NCI-H2081 treated with DMSO at 0.1 percent for 48 hours (cell line): Measurements from ENCODE around the gene MSX1.

Experiments
- DNase-seq: peaks from one replicate; lab custom pipeline; 2025; lab: John Stamatoyannopoulos, UW

Gene MSX1

DNA sequence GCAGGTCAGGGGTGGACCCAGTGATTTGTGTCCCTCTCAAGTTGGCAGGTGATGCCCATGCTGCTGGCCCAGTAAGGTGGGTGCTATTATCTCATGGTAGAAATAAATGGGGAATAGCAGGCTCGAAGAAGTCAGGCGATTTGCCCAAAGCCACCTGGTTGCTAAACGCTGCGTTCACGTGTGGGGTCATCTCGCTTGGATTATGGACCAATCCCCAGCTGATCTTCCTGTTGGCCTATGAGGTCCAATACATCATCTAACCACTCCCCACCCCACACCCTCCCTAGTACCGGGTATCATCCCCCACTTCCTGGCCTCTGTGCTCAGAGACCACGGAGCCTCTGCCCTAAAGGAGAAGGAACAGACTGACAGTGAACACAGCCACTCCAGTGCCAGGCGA lies 18.3 kb upstream of the MSX1 start:
- no peak for DNase-seq

DNA sequence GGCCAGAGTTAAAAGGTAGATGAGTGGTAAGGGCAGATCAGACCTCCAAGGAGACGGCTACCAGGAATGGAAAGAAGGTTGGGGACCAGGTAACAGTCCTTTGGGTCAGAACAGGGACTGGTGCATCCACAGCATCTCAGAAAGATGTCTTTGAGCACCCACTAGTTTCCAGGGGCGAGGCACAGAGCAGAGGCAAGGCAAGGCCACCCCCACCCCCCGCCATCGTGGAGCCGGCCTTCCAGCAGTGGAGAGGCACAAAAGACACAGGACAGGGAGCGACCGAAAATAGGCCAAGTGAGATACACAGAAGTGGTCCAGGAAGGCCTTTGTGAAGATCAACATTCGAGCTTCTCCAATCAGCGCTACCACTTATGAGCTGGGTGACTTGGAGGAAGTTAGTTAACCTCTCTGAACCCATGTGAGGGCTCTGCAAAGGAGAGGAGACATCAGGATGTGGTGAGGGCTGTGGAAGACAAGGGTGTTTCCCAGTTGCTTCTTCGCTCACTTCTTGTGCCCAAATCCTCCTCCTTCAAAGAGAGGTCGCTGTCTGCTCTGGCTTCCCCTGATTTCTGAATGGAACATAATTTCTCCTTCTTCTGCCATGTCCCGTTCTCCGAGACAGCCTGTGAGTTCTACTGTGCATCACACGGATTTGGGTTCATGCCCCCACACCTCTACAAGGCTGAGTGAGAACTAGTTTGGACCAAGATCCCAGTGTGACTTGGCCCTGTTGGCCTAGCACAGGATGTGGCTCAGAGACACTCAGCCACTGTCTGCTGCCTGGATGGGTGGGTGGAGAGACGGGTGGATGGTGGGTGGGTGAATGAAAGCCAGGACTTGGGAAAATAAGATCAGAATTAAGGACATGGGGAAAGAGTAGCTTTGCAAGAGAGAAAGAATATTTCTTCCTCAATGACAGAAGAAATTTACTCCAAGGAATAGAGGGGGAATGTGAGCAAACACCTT lies 16.7 kb upstream of the MSX1 start:
- DNase-seq, result no peak

DNA sequence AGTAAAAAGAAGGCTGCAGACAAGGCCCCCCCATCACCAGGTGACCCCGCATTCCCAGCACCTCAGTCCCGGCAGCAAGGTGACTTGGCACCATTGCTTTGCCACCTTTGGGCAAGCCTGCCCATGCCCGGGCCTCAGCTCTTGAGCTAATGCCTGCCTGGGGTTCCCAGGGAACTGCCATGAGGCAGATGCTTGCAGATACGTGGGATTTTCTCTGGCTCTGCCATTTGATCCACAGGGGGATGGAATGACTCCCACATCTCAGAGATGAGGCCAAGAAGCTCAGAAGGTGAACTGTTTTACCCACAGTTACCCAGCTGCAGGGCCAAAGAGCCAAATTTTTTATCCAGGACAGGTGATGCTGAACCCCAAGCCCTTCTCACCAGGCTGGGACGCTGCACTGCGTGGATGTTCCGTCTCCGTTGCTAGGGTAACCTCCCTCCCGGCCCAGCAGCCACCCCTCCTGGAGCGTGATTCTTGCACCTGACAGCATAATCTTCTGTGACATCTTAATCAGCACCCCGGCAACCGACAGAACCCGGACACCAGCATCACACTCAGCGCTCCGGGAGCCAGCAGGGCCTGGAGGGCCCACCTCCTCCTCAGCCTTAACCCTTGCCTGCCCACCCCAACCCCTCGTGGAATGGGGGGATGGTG lies 15.7 kb upstream of the MSX1 start:
- no peak for DNase-seq

DNA sequence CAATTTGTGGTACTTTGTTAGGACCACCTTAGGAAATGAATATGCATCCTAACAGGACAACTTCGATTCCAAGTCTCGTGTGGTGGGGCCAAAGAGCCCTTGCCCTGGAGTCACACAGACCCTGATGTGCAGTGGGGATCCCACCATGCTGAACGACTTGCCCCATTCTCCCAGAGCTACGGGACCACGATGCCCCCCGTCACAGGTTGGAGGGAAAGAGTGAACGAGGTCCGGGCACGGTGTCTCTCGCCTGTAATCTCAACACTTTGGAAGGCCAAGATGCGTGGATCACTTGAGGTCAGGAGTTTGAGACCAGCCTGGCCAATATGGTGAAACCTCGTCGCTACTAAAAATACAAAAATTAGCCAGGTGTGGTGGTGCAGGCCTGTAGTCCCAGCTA lies 14.4 kb upstream of the MSX1 start:
- DNase-seq, result no peak

DNA sequence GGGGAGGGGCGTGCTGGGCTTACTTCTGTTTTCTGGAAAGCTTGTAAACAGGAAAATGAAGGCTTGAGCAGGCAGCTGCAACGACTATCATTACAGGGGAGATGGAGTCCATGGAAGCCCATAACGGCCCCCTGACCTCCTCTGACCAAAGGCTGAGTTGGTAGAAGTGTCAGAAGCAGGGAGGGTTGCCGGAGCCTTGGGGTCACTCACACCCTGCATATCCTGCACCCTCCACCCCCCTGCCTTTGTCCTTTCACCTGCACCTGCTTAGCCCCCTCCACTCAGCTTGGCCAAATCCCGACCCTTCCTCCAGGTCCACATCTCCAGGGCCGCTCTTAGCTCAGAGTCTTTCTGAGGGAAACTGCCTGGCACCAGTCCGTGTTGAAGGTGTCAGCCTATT lies 12.5 kb upstream of the MSX1 start:
- no peak for DNase-seq

DNA sequence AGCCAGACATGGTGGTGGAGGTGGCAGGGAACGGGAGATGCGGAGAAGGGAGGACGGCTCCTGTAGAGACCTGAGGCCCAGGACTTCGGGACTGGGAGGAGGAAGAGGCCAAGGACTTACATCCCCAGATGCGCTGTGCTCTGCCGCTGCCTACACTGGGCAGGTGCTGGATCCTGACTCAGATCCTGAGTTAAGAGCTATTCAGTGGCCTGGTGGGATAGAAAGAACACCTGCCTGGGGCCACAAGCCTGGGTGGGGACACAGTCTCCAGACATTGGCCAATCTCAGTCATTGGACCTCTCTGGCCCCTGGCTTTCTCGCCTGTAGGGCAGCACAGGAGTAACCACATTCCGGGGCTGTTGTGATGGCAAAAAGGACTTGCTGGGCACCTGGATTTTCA lies 10.9 kb upstream of the MSX1 start:
- DNase-seq, result no peak

DNA sequence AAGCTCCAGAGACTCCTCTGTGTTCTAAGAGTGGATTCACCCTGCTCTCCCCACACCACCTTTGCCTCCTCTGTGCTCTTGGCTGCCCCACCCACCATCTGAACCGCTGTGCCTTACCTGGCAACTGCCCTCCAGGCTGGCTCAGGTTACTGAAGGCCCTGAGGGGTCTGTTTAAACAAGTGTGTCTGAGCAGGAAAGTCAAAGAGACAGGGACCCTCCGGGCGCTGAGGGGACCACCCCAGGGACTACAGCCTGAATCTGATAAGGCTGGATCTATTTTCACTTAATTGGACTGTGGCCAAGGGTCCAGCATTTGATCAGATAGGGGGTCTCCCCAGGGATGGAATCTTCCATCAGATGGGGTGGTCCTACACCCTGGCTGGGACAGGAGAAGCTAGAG lies 10.4 kb upstream of the MSX1 start:
- no peak for DNase-seq

DNA sequence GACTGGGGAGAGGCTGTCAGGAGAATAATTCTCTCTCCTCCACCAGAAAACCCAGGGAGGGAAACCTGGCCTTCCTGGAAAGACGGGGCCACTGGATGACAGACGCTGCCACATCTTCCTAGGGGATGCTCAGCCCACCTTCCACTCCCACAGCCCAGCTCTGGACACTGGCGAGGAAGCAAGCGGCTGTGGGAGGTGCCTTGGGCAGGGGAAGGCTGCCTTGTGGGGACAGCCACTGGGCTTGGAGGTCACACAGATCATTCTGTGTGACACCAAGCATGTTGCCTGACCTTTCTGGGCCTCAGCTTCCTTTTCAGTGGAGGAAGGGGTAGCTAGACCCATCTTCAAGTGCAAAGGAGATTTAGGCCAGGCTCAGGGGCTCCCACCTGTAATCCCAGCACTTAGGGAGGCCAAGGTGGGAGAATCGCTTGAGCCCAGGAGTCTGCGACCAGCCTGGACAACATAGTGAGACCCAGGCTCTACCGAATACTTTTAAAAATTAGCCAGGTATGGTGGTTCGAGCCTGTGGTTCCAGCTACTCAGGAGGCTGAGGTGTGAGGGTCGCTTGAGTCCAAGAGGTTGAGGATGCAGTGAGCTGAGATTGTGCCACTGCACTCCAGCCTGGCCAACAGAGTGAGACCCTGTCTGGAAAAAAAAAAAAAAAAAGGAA lies 9.8 kb upstream of the MSX1 start:
- DNase-seq, result no peak

DNA sequence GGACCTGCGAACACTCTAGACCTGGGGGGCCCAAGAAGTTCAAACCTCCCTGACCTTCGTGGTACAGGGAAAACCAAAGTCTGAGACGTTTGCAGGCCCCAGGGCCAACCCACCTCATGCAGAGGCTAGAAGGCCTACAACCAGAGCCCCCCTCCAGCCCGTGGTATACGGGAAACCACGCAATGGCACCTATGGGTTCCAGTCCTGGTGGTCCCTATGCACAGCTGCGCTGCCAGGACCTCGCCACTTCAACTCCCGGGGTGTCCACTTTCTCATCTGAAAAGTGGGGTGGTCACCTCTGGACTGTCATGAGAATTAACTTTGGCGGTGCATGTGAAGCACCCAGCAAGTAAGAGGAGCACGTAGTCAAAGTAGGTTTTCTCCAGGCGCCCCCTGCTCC lies 8.4 kb upstream of the MSX1 start:
- DNase-seq, result no peak

DNA sequence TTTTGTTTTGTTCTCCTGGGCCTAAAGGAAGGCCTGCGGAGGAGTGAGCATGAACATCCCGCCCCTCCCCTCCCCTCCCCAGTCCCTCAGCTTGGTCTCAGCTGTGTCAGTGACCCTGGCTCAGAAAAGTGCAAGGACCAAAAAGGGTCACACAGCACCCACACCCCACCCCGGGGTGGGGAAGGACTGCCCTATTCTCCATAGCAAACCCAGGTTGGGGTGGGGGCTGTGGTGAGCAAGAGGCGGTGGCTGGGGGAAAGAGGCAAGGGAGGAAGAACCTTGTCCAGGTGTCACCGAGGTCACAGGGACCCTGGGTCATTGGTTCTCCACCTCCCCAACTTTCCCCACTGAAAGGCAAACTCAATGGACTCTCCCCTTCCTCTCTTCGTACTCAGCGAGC lies 7.6 kb upstream of the MSX1 start:
- DNase-seq, result no peak

DNA sequence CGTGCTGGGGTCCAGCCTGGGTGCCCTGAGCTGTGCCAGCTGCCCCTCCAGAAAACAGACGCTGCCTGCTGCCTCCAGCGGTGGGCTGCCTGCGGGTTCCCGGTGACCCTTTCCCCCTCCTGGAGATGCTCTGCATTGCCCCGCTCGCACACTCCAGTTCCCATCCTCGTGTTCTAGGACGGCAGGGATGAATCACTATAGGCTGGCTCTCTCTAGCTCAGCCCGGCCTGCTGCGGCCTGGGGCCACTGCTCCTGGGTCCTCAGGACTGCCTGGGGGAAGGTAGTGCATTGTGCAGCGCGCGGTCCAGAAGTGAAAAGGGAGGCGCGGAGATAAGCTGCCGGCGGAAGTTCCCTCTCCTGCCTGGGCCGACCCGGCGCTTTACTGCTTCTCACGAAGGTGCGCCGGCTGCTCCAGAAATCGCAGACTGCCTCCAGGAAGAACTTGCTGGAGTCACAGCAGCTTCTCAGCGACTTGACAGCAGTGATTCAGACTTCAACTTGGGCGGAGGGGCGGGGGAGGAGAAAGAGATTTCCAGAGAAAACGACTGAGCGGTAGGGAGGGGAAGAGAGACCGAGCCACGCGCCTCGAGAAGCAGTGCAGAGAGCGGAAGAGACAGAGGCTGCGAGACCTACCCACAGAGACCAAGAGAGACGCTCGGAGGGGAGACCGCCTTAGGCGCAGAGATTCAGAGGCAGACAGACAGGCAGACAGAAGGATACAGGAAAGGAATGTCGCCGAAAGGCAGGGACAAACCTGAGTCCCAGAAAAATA lies 6.7 kb upstream of the MSX1 start:
- no peak for DNase-seq

DNA sequence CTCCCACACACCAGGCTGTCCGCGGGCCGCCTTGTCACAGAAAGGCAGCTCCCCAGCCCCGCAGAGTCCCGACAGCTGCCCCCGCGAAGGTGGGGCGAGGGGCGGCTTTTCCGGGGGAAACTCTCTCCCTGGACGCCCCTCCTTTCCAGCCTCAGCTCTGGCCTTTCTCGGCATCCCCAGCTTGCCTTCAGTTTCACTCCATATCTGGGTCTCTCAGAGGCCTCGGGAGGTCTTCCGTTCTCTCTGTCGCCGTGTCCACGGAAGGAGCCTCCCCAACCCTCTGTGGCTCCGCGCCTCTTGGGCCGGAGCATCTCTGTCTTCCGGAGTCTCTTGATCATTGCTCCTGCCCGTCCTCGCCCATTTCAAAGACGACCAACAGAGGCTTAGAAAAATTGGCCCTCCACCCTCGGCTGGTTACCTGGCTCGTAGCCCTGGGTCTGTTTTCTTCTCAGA lies 6.1 kb upstream of the MSX1 start:
- no peak for DNase-seq

DNA sequence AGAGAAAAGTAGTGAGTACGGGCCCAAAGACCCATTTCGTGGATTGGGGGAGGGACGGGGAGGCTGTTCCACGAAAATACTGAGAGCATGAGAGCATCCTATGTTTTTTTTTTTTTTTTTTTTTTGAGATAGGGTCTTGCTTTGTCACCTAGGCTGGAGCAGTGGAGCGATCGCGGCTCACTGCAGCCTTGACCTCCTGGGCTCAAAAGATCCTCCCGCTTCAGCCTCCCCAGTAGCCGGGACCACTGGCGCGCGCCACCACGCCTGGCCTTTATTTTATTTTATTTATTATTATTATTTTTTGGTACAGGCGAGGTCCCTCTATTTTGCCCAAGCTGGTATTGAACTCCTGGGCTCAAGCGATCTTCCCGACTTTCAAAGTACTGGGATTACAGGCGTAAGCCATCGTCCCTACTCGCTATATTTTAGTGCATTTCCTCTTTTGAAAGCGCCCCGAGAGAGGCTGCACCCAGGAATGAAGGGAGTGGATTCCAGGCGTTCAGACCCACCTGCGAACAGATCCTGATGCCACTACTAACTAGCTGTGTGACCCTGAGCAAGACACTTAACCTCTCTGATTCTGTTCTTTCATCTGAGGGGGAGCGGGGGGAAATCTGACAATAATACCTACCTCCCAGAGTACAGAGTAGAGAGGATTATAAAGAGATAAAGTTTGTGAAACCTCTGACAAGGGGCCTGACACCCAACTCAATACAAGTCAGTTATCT lies 5.4 kb upstream of the MSX1 start:
- DNase-seq, result no peak

DNA sequence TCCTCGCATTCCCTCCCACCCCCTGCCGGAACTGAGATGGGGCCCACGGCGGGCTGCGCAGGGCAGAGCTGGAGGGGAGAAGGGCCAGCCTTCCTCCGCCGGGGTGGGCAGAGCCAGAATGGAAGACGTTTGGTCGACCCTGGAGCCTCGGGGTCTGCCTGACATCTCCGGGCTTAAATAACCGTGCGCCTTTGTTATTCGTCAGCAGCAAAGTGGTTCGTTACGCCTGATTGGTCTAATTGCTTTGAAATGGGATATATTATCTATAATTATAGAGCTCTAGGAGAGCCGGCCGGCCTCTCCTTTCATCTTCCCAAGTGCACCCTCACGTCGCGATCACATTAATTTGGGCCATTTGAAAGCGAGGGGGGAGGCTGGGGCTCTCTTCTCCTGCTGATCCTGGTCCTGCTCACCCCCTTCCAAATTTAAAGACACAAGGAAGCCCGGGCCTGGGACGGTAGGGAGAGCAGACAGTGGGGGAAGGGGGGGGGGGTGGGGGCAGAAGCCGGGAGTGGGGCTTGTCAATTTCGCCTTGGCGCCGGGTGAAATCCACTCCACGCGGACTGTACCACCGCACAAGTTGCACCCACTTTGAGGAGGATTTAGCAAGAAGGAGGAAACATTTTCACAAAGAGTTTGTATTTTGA lies 4.7 kb upstream of the MSX1 start:
- no peak for DNase-seq

DNA sequence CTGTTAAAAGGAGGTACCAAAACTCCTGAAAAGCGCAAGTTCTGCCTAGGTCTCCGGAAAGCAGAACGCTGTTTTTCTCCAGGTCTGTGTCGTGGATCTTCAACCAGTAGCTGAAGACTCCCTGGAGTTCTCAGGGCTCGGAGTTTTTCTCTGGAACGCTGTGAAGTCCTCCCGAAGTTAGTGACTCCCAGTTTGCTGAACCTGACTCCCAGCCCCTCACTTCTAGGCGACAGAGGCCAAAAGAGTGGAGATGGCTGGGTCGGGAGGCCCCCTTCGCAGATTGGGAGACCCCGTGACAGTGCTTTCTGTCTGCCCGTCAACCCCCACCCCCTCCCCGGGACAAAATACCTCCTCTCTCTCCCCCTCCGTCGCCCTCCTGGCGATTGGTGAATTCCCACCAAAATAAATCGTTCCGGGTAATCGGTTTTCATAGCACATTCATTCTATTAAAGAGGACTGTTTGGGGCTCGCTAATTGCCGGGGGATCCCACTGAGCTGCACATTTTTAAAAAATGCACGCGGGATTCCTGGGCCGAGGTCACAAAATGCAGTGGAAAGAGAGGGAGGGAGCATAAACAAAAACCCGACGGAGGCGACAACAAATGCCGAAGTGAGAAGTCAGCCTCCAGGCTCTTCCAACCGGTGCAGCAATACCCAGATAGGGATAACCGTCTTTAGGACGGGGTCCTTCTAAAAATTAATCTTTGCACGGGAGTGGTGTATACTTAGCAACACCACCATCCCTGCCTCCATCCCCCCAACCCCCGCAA lies 4.0 kb upstream of the MSX1 start:
- no peak for DNase-seq

DNA sequence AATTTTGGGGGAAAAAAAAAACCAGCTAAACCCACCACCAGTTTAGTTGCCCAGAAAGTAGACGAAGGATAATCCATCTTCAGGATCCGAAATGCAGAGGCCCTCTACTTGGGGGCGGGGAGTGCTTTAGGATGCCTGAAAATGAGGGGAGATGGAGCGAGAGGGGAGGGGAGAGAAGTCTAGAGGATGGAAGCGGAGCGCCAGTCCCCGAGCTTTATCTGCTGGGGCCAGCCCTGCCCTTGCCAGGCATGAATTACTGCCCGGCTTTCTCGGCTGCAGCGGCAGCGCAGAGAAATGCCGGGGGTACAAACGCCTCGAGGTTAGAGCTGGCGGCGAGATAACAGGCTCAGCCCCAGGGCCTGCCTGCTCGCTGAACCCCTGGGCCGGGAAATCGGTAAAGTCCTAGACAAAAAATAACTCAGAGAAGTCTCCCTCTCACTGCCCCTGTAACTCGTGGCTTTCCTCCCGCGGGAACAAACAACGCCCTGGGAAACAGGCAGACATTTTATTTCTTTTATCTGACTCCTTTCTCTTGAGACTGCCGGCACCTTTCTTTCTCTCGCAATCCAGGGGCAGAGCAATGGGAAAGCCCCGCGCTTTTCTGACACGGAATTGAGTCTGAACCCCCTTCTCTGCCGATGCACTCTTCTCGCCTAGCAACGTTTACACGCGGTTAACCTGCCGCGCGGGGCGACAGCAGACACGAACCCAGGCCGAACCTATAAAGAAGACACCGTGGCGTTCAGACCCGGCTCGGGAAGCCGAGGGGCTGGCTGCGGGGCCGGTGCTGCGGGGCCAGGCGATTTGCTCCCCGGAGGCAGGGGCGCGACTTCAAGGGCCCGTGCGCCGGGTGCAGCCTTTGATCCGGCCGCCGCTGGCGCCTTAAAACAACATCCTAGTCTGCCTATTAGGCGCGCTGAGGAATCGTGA lies 3.1 kb upstream of the MSX1 start:
- no peak for DNase-seq

DNA sequence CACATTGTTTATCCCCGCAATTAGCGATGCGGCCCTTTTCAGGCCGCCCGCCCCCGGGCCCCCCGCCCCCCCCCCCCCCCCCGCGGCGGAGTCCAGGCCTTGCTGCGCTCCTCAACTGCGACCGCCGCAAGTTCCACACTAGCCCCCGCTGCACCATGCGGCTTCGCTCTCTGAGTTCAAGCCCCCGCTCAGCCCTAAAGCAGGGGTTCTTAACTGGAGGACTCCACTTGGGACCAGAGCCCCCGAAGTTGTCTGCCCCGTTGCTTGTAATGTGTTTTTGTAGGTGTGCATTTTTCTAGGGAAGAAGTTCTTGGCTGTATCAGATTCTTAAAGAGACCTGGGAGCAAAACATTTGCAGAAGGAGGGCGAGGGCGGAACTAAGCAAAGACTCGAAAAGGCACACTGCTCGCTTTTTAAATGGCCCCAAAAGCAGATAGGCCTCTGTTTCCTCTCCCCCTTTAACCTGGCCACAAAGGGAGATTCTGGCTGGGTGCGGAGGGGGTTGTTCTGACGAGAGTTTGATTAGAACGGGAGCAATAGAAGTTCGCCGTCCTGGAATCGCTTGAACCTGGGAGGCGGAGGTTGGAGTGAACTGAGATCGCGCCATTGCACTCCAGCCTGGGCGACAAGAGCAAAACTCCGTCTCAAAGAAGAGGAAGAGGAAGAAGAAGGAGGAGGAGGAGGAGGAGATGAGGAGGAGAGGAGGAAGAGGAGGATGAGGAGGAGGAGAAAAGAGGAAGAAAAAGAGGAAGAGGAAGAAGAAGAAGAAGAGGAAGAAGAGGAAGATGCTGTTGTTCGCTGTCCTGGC lies 2.3 kb upstream of the MSX1 start:
- DNase-seq, result no peak

DNA sequence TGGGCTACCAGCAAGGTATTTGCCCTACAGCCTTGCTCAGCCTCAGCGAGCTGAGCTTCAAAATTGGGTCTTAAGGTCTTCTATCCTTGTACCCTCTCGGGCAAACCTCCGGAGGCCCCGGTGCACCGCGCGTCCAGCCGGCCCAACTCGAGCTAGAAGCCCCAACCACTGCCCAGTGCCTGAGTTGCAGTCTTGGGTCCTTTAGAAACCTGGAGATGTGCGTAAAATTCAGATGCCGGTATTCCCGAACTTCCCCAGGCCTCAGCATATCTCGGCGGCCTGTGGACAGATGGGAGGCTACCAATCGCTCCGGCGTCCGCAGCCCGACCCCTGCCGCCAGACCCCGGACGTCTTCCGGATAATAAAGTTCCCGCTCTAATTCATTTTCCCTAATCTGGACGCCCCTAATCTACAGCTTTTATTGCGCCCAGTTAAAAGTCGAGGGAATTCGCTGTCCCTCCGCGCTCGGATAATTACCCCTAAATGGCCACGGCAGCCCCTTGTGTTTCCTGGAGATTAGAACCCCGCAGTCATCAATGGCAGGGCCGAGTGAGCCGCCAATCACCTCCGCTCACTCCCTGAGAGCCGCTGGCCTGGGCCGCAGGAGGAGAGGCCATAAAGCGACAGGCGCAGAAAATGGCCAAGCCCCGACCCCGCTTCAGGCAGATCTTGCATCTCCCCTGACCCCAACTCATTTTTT lies 1.5 kb upstream of the MSX1 start:
- no peak for DNase-seq
